Keratinocyte (primary cell): Measurements from ENCODE around the gene TSEN34. TPM values are rescaled to one million over a fixed set of nuclear protein-coding genes. Genes with fewer than 3 reads are reported as not detected.
"Not testable (repeated sequence)": the region's sequence is repeated elsewhere in the genome, so short reads cannot be mapped to it uniquely, and the experiment has no call there.

Experiments used
- DNase-seq: peaks from one replicate; pipeline ENCODE4 v3.0.0-alpha.2; 2011; ENCODE audit warnings: low read depth, missing footprints, low spot score
- FAIRE-seq: peaks from 2 replicates; lab custom pipeline; 2011; peaks lifted over from hg19 to GRCh38; lab: Jason Lieb, UNC
- H2AFZ ChIP-seq: 2 replicates; pipeline ENCODE4 v1.6.0; 2012; ENCODE audit warnings: low read length, control low read depth, inconsistent platforms; ENCODE audit not compliant: control insufficient read depth
- H3K27ac ChIP-seq: 2 replicates; pipeline ENCODE4 v1.5.1; 2011; ENCODE audit warnings: low read length; ENCODE audit not compliant: control insufficient read depth, insufficient read depth
- H3K27me3 ChIP-seq: 3 replicates; pipeline ENCODE4 v1.6.0; 2011; ENCODE audit warnings: low read length; ENCODE audit not compliant: control insufficient read depth, insufficient read depth; ENCODE audit errors: extremely low read depth
- H3K36me3 ChIP-seq, 2 experiments: 2 replicates in 1 of 2; 3 replicates in 1 of 2; pipeline ENCODE4 v1.5.1; 2011; ENCODE audit warnings: low read length in 2 of 2, mild to moderate bottlenecking in 1 of 2; ENCODE audit not compliant: control insufficient read depth in 2 of 2, insufficient read depth in 2 of 2; ENCODE audit errors: extremely low read depth in 1 of 2
- H3K4me1 ChIP-seq: 3 replicates; pipeline ENCODE4 v1.5.1; 2011; ENCODE audit warnings: low read length; ENCODE audit not compliant: control insufficient read depth, insufficient read depth; ENCODE audit errors: extremely low read depth
- H3K4me2 ChIP-seq: 3 replicates; pipeline ENCODE4 v1.6.0; 2011; ENCODE audit warnings: low read depth, low read length; ENCODE audit not compliant: control insufficient read depth, insufficient read depth; ENCODE audit errors: extremely low read depth
- H3K4me3 ChIP-seq, 3 experiments: fragments of 200-600 bp in 1 of 3; sonication (generic) in 1 of 3; 2 replicates in 2 of 3; 3 replicates in 1 of 3; pipeline ENCODE4 v1.5.1; 2011 to 2016; ENCODE audit warnings: low read length in 3 of 3, mild to moderate bottlenecking in 3 of 3, control low read depth in 2 of 3, inconsistent platforms in 1 of 3, low read depth in 1 of 3, mixed read lengths in 1 of 3, mixed run types in 1 of 3, moderate library complexity in 1 of 3; ENCODE audit not compliant: control insufficient read depth in 2 of 3, insufficient read depth in 2 of 3; ENCODE audit errors: extremely low read depth in 1 of 3
- H3K79me2 ChIP-seq: 2 replicates; pipeline ENCODE4 v1.6.0; 2012; ENCODE audit warnings: low read length; ENCODE audit not compliant: control insufficient read depth, insufficient read depth
- H3K9ac ChIP-seq: 3 replicates; pipeline ENCODE4 v1.6.0; 2011; ENCODE audit warnings: low read length; ENCODE audit not compliant: control insufficient read depth, insufficient read depth; ENCODE audit errors: extremely low read depth
- H3K9me1 ChIP-seq: 3 replicates; pipeline ENCODE4 v1.6.0; 2011; ENCODE audit warnings: low read length; ENCODE audit not compliant: control insufficient read depth, insufficient read depth; ENCODE audit errors: extremely low read depth
- H3K9me3 ChIP-seq: 2 replicates; pipeline ENCODE4 v1.5.1; 2012; ENCODE audit warnings: low read depth, low read length; ENCODE audit not compliant: control insufficient read depth
- H4K20me1 ChIP-seq: 3 replicates; pipeline ENCODE4 v1.6.0; 2011; ENCODE audit warnings: low read length; ENCODE audit not compliant: control insufficient read depth, insufficient read depth; ENCODE audit errors: extremely low read depth
- EZH2 ChIP-seq: IDR thresholded peaks from one replicate; pipeline ENCODE4 v1.6.1; 2012; ENCODE audit warnings: inconsistent platforms, mild to moderate bottlenecking, low read length, moderate library complexity
- dilution Hi-C: fragments of 300-500 bp; cut with MboI; formaldehyde crosslinking; loops from one replicate; pipeline ENCODE4 v1.7.0; 2020; ENCODE audit warnings: low sequenced_read_pairs; ENCODE audit not compliant: extremely low pct_ligation_motif_present
- polyA plus RNA-seq, 5 experiments: library from polyadenylated mRNA; depleted of rRNA in 3 of 5; stranded (reverse) in 3 of 5; stranded (forward) in 1 of 5; unstranded in 1 of 5; fragments of >200 nt; gene quantifications; 1 replicate in 1 of 5; 2 replicates in 3 of 5; 3 replicates in 1 of 5; pipeline versions ENCODE4 v1.2.1 to v1.2.3, GENCODE V29; 2011 to 2012; ENCODE audit warnings: missing spikeins in 2 of 5, low read depth in 1 of 5, low replicate concordance in 1 of 5
- TF ChIP-seq, protein P1 (sequence below), 3 experiments: IDR thresholded peaks in 1 of 3; conservative IDR thresholded peaks in 1 of 3; optimal IDR thresholded peaks in 1 of 3; 2 replicates in 2 of 3; 3 replicates in 1 of 3; pipeline versions ENCODE3 to v1.5.1; 2011; ENCODE audit warnings: low read length in 3 of 3, mild to moderate bottlenecking in 3 of 3, moderate library complexity in 2 of 3, control low read depth in 1 of 3, inconsistent platforms in 1 of 3; ENCODE audit not compliant: insufficient read depth in 2 of 3; ENCODE audit errors: extremely low read depth in 1 of 3

Gene TSEN34
- polyA plus RNA-seq, 1 donor (not counting 4 experiments of a cell fraction or from before 2014, with no cell fraction given), result 36.5 TPM

DNA sequence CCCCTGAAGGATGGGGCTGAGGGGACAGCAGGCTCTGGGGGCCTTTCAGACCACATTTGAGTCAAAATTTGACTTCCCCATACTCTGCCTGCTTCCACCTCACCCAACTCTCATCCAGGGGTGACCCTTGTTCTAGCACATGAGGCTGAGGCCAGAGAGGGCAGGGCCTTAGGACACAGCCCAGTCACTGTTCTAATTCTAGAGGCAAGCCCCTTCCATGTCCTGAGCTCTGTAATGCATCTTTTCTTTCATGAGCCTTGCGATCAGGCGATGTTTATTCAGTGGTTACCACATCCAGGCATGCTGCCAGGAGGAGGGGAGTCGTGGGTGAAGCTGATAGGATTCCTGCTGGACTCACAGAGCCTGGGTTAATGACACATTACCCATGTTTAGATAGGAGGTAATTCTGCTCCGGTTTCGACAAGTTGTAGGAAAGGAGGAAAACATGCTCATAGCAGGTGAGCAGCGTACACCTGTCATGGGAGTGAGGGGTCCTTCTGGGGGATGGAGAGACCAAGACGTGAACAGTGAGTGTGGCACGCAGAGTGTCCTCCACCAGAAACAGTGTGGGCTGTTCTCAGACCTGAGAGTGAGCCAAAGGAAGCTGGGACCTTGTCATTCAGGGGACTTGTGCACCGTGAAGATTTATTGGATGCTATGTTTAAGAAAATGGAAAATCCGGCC lies 18.8 kb downstream of the TSEN34 start:
- Histone ChIP-seq H3K9me1 (no peaks in the 10 kb centered on the region), H3K27ac (peak overlapping the region; percentile 44), H3K27me3 (no peaks in the 10 kb centered on the region), H3K36me3 (peaks cover 27 to 29% of the 10 kb centered on the region in 2 experiments), H3K79me2 (peaks cover 20% of the 10 kb centered on the region), H3K4me3 (no peak overlapping the region), H3K4me1 (no peaks in the 10 kb centered on the region), H2AFZ (no peak overlapping the region), H3K9me3 (no peaks in the 10 kb centered on the region), H3K9ac (peak overlapping the region; percentile 5), H4K20me1 (peaks cover 33% of the 10 kb centered on the region), H3K4me2 (no peak overlapping the region)
- FAIRE-seq (peak; percentile 75), DNase-seq (no peak)
- dilution Hi-C loops, result no loop called here
- TF ChIP-seq EZH2, result no peak
- TF ChIP-seq, protein P1, sequence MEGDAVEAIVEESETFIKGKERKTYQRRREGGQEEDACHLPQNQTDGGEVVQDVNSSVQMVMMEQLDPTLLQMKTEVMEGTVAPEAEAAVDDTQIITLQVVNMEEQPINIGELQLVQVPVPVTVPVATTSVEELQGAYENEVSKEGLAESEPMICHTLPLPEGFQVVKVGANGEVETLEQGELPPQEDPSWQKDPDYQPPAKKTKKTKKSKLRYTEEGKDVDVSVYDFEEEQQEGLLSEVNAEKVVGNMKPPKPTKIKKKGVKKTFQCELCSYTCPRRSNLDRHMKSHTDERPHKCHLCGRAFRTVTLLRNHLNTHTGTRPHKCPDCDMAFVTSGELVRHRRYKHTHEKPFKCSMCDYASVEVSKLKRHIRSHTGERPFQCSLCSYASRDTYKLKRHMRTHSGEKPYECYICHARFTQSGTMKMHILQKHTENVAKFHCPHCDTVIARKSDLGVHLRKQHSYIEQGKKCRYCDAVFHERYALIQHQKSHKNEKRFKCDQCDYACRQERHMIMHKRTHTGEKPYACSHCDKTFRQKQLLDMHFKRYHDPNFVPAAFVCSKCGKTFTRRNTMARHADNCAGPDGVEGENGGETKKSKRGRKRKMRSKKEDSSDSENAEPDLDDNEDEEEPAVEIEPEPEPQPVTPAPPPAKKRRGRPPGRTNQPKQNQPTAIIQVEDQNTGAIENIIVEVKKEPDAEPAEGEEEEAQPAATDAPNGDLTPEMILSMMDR (optimal IDR thresholded peaks at IDR 0.05 in 1 of 3, IDR thresholded peaks at IDR 0.05 in 1 of 3, conservative IDR thresholded peaks at IDR 0.05 in 1 of 3; ENCODE audit: extremely low read depth in 1 of 3, insufficient read depth in 2 of 3, low read length in 3 of 3), result no peak

DNA sequence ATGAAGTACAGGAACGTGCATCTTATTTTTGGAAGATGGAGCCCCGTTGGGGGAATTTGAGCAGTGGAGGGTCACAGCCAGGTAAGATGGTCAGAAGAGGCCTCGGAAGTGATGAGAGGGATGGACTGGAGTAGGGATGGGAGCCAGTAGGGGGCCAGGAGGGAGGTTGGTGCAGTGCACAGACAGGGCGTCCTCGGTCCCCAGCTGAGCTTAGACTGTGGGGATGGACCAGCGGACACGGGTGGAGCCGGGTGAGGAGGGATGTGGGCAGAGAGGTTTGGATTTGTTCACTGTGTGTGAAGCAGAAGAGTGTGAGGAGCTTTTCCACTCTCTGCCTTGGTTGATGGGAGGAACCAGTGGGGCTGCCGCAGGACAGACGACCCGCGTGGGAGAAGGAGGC lies 20.1 kb downstream of the TSEN34 start:
- Histone ChIP-seq H3K4me3 (no peak overlapping the region), H2AFZ (no peak overlapping the region), H3K9me1 (no peaks in the 10 kb centered on the region), H3K79me2 (peaks cover 7% of the 10 kb centered on the region), H3K36me3 (peaks cover 16 to 19% of the 10 kb centered on the region in 2 experiments), H4K20me1 (peaks cover 20% of the 10 kb centered on the region), H3K4me1 (no peaks in the 10 kb centered on the region), H3K9me3 (no peaks in the 10 kb centered on the region), H3K9ac (no peak overlapping the region), H3K27ac (no peak overlapping the region), H3K27me3 (no peaks in the 10 kb centered on the region), H3K4me2 (no peak overlapping the region)
- dilution Hi-C loops, result no loop called here
- DNase-seq (no peak), FAIRE-seq (no peak)
- TF ChIP-seq EZH2, result no peak
- TF ChIP-seq, protein P1 (optimal IDR thresholded peaks at IDR 0.05 in 1 of 3, IDR thresholded peaks at IDR 0.05 in 1 of 3, conservative IDR thresholded peaks at IDR 0.05 in 1 of 3; ENCODE audit: extremely low read depth in 1 of 3, insufficient read depth in 2 of 3, low read length in 3 of 3), result no peak

DNA sequence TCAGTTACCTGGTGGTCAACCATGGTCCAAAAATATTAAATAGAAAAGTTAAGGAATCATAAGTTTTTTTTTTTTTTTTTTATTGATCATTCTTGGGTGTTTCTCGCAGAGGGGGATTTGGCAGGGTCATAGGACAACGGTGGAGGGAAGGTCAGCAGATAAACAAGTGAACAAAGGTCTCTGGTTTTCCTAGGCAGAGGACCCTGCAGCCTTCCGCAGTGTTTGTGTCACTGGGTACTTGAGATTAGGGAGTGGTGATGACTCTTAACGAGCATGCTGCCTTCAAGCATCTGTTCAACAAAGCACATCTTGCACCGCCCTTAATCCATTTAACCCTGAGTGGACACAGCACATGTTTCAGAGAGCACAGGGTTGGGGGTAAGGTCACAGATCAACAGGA lies 23.1 kb downstream of the TSEN34 start:
- DNase-seq, FAIRE-seq: not testable (repeated sequence)

DNA sequence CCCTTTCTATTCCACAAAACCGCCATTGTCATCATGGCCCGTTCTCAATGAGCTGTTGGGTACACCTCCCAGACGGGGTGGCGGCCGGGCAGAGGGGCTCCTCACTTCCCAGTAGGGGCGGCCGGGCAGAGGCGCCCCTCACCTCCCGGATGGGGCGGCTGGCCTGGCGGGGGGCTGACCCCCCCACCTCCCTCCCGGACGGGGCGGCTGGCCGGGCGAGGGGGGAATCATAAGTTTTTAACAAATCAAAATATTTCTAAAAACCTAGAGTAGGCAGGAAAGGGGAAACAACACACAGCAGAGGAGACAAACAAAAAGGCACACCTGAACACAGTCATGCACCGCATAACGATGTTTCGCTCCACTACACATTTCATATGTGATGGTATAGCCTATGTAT lies 23.6 kb downstream of the TSEN34 start:
- H3K9me3 ChIP-seq, H3K4me1 ChIP-seq, H3K27me3 ChIP-seq, H3K27ac ChIP-seq, H3K4me2 ChIP-seq, H3K9me1 ChIP-seq, H3K9ac ChIP-seq, H3K4me3 ChIP-seq, DNase-seq, H3K79me2 ChIP-seq, H4K20me1 ChIP-seq, H2AFZ ChIP-seq, dilution Hi-C loops, FAIRE-seq, H3K36me3 ChIP-seq: not testable (repeated sequence)

More for the DNA sequence above, 23.1 kb downstream of the TSEN34 start:
- H3K4me3 ChIP-seq, H3K27ac ChIP-seq, H3K27me3 ChIP-seq, H3K36me3 ChIP-seq, H3K9me1 ChIP-seq, H3K4me1 ChIP-seq, H2AFZ ChIP-seq, H3K9me3 ChIP-seq, H3K4me2 ChIP-seq, dilution Hi-C loops, H3K9ac ChIP-seq, H3K79me2 ChIP-seq, H4K20me1 ChIP-seq: not testable (repeated sequence)
